ENCODE results near the gene PSME1.

The PSME1 gene

GRCh38 chr14:24130380-24130716 is 5.6 kb upstream of the PSME1 start, which contains the start of gene FITM1:
TSS of gene FITM1 (plus strand) at chr14:24130659. CDS start at chr14:24131564, 905 bp downstream.
- no peak for TF ChIP-seq CTCF (IDR thresholded peaks at IDR 0.05; ENCODE audit: low read depth, low read length)
- no peak within 1 kb of the TSS for H3K4me3 ChIP-seq (replicated peaks in 1 of 2; ENCODE audit: low read depth in 2 of 2, low read length in 2 of 2)
- no peak for DNase-seq (ENCODE audit: low read depth in 2 of 2)

GRCh38 chr14:24130717-24131548 is 5.1 kb upstream of the PSME1 start:
- no peak for DNase-seq (ENCODE audit: low read depth in 2 of 2)
- no peak for TF ChIP-seq CTCF (IDR thresholded peaks at IDR 0.05; ENCODE audit: low read depth, low read length)
- H3K4me3 ChIP-seq (replicated peaks in 1 of 2; ENCODE audit: low read depth in 2 of 2, low read length in 2 of 2): no peak overlapping the region

- TF ChIP-seq CTCF (IDR thresholded peaks at IDR 0.05; ENCODE audit: low read depth, low read length): no peak
- H3K4me3 ChIP-seq (replicated peaks in 1 of 2; ENCODE audit: low read depth in 2 of 2, low read length in 2 of 2): no peak overlapping the region
Observed at GRCh38 chr14:24131549-24131966, 4.4 kb upstream of the PSME1 start.

GRCh38 chr14:24132061-24132685 is 3.8 kb upstream of the PSME1 start:
- no peak for DNase-seq (ENCODE audit: low read depth in 2 of 2)
- TF ChIP-seq CTCF (IDR thresholded peaks at IDR 0.05; ENCODE audit: low read depth, low read length): no peak
- H3K4me3 ChIP-seq (replicated peaks in 1 of 2; ENCODE audit: low read depth in 2 of 2, low read length in 2 of 2): no peak overlapping the region

More at GRCh38 chr14:24131549-24131966, 4.4 kb upstream of the PSME1 start:
- DNase-seq (ENCODE audit: low read depth in 2 of 2): no peak

- no peak overlapping the region for H3K4me3 ChIP-seq (replicated peaks in 1 of 2; ENCODE audit: low read depth in 2 of 2, low read length in 2 of 2)
- TF ChIP-seq CTCF (IDR thresholded peaks at IDR 0.05; ENCODE audit: low read depth, low read length): no peak
- no peak for DNase-seq (ENCODE audit: low read depth in 2 of 2)
Observed at GRCh38 chr14:24132976-24133375, 3.0 kb upstream of the PSME1 start.

GRCh38 chr14:24133735-24134134 is 2.3 kb upstream of the PSME1 start:
- no peak for TF ChIP-seq CTCF (IDR thresholded peaks at IDR 0.05; ENCODE audit: low read depth, low read length)
- no peak for DNase-seq (ENCODE audit: low read depth in 2 of 2)
- H3K4me3 ChIP-seq (replicated peaks in 1 of 2; ENCODE audit: low read depth in 2 of 2, low read length in 2 of 2): no peak overlapping the region
